ENCODE results near the gene FGGY.

DNA sequence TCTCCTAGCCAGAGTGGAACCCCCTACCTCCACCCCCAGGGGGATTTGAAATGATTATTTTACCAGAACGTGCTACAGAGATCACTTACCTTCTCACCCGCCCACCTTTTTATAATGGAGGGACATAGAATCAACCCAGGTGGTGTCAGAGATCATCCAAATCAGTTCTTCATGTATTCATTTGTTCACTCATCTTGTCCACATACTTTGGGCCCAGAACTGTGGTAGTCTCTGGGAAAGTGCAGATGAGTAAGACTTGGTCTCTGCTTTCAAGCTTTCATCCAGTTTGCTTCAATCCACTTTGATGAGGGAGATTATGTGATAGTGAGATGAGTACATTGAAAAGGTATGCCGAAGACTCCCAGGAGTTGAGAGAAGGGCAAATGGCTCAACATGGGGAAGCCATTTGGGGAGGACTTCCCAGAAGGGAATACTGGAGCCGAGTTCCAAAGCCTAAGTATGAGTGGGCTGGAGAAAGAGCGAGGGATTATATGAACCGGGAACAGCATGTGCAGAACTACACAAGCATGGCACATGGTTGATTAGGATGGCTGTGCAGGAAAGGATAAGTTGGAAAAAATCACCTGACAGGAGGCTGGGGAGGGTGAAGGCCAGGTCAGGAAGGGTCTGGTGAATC is 1.9 kb downstream of the FGGY start:
- TF ChIP-seq, protein P1, sequence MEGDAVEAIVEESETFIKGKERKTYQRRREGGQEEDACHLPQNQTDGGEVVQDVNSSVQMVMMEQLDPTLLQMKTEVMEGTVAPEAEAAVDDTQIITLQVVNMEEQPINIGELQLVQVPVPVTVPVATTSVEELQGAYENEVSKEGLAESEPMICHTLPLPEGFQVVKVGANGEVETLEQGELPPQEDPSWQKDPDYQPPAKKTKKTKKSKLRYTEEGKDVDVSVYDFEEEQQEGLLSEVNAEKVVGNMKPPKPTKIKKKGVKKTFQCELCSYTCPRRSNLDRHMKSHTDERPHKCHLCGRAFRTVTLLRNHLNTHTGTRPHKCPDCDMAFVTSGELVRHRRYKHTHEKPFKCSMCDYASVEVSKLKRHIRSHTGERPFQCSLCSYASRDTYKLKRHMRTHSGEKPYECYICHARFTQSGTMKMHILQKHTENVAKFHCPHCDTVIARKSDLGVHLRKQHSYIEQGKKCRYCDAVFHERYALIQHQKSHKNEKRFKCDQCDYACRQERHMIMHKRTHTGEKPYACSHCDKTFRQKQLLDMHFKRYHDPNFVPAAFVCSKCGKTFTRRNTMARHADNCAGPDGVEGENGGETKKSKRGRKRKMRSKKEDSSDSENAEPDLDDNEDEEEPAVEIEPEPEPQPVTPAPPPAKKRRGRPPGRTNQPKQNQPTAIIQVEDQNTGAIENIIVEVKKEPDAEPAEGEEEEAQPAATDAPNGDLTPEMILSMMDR (IDR thresholded peaks at IDR 0.05): no peak
- TF ChIP-seq POLR2A (IDR thresholded peaks at IDR 0.05): no peak
- no peak for TF ChIP-seq POLR2AphosphoS5 (IDR thresholded peaks at IDR 0.05)
- no peak for TF ChIP-seq EP300 (IDR thresholded peaks at IDR 0.05)
